ENCODE results near the gene SNTG2. TPM values are rescaled to one million over a fixed set of nuclear protein-coding genes. Genes with fewer than 3 reads are reported as not detected.

The SNTG2 gene
- total RNA-seq, 1 donor from 2014 or later = 0.47 TPM

GRCh38 chr2:1394709-1395408 lies 444.2 kb downstream of the SNTG2 start:
- Mint-ChIP-seq H3K27ac (ENCODE audit: unreplicated experiment) (no peak overlapping the region), H3K4me3 (no peak overlapping the region), H3K9me3 (peaks cover 2% of the 10 kb centered on the region), H3K36me3 (ENCODE audit: low read depth) (no peaks in the 10 kb centered on the region), H3K27me3 (ENCODE audit: low read depth) (peaks cover 2% of the 10 kb centered on the region), H3K4me1 (no peaks in the 10 kb centered on the region)
- DNase-seq (ENCODE audit: low read depth, low spot score) = no peak
- TF ChIP-seq, protein P1, sequence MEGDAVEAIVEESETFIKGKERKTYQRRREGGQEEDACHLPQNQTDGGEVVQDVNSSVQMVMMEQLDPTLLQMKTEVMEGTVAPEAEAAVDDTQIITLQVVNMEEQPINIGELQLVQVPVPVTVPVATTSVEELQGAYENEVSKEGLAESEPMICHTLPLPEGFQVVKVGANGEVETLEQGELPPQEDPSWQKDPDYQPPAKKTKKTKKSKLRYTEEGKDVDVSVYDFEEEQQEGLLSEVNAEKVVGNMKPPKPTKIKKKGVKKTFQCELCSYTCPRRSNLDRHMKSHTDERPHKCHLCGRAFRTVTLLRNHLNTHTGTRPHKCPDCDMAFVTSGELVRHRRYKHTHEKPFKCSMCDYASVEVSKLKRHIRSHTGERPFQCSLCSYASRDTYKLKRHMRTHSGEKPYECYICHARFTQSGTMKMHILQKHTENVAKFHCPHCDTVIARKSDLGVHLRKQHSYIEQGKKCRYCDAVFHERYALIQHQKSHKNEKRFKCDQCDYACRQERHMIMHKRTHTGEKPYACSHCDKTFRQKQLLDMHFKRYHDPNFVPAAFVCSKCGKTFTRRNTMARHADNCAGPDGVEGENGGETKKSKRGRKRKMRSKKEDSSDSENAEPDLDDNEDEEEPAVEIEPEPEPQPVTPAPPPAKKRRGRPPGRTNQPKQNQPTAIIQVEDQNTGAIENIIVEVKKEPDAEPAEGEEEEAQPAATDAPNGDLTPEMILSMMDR (conservative IDR thresholded peaks at IDR 0.05) = no peak

- no peaks in the 10 kb centered on the region for H3K9me3 Mint-ChIP-seq
- no peaks in the 10 kb centered on the region for H3K4me1 Mint-ChIP-seq
- H3K27ac Mint-ChIP-seq (ENCODE audit: unreplicated experiment) = no peak overlapping the region
- DNase-seq (ENCODE audit: low read depth, low spot score) = no peak
- H3K4me3 Mint-ChIP-seq = no peak overlapping the region
- no peaks in the 10 kb centered on the region for H3K36me3 Mint-ChIP-seq (ENCODE audit: low read depth)
- peaks cover 1% of the 10 kb centered on the region for H3K27me3 Mint-ChIP-seq (ENCODE audit: low read depth)
- TF ChIP-seq, protein P1 (conservative IDR thresholded peaks at IDR 0.05) = no peak
These were observed 446.7 kb downstream of the SNTG2 start for GRCh38 chr2:1397350-1397749.

GRCh38 chr2:1398191-1398590 lies 447.5 kb downstream of the SNTG2 start:
- H3K4me3 Mint-ChIP-seq = no peak overlapping the region
- H3K27ac Mint-ChIP-seq (ENCODE audit: unreplicated experiment) = no peak overlapping the region
- H3K4me1 Mint-ChIP-seq = no peaks in the 10 kb centered on the region
- H3K27me3 Mint-ChIP-seq (ENCODE audit: low read depth) = no peaks in the 10 kb centered on the region
- no peaks in the 10 kb centered on the region for H3K9me3 Mint-ChIP-seq
- H3K36me3 Mint-ChIP-seq (ENCODE audit: low read depth) = no peaks in the 10 kb centered on the region
- DNase-seq (ENCODE audit: low read depth, low spot score) = no peak
- TF ChIP-seq, protein P1 (conservative IDR thresholded peaks at IDR 0.05) = no peak

DNA sequence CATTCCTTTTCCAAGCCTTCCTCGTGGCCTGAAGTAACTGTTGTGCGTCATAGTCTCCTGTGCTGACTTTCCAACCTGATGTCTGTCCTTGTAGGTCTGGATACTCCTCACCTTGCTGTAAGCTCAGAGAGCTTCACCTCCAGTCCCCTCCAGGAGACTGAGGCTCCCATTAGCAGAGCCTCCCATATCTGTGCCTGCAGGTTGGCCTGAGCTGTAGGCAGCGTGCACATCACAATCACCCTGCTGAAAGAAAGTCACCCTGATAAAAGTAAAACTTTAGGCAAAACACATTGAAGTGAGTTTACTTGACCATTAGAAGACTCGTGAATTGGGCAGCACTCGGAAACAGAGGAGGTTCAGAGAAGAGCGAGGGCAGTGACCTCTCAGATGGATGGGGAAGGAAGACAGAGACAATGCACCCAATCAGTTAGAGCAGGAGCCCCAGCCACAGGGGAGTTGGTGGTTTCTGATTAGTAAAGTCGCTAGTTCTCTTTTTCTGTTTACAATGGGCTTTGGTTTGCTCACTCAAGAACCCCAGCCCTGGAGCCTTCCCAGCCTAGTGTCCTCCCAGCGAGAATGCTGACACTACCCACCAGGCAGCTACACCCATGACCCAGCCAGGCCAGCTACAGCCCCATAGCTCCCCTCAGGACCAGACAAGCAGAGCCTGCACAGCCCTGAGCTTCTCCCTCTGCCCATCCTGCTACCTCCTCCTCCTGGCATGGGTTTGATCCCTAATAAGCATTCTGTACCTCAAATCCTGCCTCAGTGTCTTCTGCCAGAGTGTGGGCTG lies 450.5 kb downstream of the SNTG2 start:
- Mint-ChIP-seq H3K9me3 (peaks cover 5% of the 10 kb centered on the region), H3K27me3 (ENCODE audit: low read depth) (no peaks in the 10 kb centered on the region), H3K4me1 (no peaks in the 10 kb centered on the region), H3K36me3 (ENCODE audit: low read depth) (no peaks in the 10 kb centered on the region), H3K4me3 (no peak overlapping the region), H3K27ac (ENCODE audit: unreplicated experiment) (no peak overlapping the region)
- TF ChIP-seq, protein P1 (conservative IDR thresholded peaks at IDR 0.05) = no peak
- DNase-seq (ENCODE audit: low read depth, low spot score) = no peak

DNA sequence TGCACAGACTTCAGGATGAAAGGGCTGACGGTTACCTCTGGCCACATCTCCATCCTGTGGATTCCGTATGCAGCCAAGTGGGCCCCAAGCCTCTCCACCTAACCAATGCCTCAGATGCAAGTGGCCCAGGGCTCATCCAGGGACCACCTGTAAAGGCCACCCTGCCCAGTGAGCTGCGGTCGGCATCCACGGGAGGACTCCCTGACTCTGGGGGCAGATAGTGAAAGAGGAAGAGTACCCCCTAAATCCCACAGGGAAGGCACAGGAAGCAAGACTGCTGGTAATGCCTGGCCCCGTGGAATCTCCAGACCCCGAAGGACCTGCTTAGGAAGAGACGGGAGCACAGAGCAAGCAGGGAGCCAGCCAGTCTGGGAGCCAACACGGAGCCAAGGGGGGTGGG lies 451.4 kb downstream of the SNTG2 start:
- Mint-ChIP-seq H3K9me3 (peaks cover 5% of the 10 kb centered on the region), H3K27ac (ENCODE audit: unreplicated experiment) (no peak overlapping the region), H3K27me3 (ENCODE audit: low read depth) (no peaks in the 10 kb centered on the region), H3K4me3 (no peak overlapping the region), H3K36me3 (ENCODE audit: low read depth) (no peaks in the 10 kb centered on the region), H3K4me1 (peaks cover 5% of the 10 kb centered on the region)
- DNase-seq (ENCODE audit: low read depth, low spot score) = no peak
- TF ChIP-seq, protein P1 (conservative IDR thresholded peaks at IDR 0.05) = no peak
